Measurements from ENCODE around the gene PSMD14.
A peak's percentile ranks its signal among the peaks of the same experiment; 100 is the strongest.
"Not testable (repeated sequence)": the region's sequence is repeated elsewhere in the genome, so short reads cannot be mapped to it uniquely, and the experiment has no call there.

The PSMD14 gene

DNA sequence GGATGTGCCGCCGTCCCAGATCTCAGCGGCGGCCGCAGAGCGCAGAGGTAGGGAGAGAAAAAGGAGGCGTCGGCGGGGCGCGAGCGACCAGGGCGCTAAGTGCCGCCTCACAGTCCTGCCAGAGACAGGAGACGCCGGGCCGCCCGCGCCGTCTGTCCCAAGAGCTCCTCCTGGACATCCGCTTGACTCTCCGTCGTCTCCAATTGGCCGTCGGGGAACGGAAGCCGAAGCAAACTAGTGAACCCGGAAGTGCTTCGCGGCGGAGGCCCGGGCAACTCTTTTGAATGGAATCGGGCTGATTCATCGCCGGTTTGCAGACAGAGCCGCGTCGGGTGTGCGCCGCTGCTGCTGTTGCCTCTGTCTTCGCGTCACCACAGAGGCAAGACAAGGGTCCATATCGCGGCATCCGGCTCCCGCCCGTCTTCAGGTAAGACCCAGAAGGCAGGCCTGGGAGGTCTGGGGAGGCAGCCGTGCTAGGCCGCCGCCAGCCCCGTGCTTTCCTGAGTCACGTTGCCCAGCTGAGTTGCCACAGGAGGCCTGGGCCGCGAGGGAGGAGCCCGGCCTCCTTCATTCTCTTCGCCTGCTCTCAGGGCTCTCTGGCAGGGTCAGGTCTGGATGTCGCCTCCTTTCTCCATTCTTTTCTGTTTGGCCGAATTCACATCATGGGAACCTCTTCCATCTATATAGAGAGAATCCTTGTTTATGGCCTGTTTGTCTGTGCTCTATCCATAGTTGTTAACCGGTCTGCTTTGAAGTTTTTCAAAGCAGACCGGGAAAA, at the start of gene PSMD14:
PSMD14 (plus strand) TSS at position 248 of the 778 bp plus-strand sequence. CDS start 10,401 bp downstream, outside the sequence.
- peak; percentile 96 for DNase-seq

DNA sequence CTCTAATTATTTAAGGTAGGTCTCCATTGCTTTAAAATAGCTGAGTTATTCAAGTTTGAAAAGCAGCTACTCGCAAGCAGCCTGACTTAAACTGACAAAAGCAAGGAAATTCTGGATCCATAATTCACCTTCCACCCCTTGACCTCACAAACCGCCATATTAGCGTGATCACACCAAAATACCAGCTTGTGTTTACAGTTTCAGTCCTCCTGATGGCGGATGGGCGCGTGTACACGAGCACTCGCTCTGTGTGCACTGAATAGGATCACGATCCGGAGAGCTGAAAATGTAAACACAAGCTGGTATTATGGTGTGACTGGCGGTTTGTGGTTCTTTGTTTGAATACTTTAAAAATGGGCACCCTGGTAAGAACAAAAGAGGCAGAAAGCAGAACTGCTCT, 42.4 kb upstream of the PSMD14 start:
- DNase-seq = no peak

GRCh38 chr2:161269111-161269510, 39.1 kb upstream of the PSMD14 start:
- DNase-seq = no peak

GRCh38 chr2:161273038-161273760, 35.0 kb upstream of the PSMD14 start:
- peak; percentile 75 for DNase-seq

DNA sequence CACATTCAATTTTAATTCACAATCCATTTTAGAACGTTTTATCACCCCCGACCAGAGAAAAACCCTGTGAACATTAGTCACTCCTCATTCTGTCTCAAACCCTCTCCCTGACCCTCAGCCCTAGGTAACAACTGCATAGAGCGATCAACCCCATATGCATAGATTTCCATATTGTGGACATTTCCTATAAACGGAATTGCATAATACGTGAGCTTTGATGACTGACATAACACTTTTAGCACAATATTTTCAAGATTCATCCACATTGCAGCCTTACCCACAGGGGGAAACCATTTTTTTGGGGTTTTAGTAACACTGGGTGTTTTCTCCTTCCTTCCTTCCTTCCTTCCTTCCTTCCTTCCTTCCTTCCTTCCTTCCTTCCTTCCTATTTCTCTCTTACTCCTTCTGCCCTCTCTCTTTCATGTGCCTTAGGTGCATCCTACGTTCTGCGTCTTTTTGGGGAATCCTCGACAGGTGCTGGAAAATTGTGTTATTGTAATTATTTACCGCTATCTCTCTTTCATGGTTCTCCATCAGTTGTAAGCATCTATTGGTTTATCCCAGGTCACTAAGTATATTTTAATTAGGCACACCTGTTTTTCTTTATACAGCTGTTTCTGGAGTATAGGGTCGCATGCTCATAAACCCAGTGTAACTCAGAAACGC, 29.5 kb upstream of the PSMD14 start:
- DNase-seq = peak; percentile 16

DNA sequence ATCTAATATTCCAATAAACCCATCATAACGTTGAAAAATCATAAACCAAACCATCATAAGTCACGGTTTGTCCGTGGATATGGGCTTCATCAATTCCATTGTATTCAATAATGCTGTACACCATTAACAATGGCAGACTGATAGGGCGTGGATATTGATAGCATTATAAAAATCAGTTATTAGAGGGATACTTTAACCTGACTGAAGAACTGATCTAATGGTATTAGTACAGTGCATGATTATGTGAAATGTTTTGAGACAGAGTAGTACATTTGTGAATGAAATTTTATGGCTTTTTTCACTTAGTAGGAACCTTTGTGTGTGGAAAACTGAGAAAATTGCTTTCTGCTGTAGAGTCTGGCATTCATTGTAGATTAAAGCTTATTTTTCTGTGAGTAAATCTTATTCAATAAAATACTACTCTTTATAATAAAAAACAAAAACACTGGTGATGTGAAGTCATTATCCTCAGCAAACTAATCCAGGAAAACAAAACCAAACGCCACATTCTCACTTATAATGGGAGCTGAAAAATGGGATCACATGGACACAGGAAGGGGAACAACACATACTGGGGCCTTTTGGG, 28.9 kb upstream of the PSMD14 start:
- DNase-seq = not testable (repeated sequence)

DNA sequence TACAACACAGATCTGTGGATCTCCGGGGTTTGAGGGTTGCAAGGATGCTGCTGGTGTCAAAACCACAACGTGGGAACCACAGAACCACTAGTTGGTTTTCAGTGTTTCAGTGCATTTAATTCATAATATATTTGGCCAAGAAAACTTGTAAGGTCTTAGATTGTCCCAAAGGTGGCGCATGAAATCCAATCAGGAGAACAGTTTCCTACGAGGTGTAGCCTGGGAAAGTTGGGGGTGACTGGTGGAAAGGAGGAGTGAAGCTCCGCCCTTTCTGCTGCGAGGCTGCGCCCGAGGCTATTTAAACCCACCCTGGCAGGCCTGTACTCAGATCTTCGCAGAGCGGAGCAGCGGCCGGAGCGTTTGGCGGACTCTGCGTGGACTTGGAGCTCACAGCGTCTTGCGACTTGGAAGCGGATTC, 27.3 kb upstream of the PSMD14 start:
- peak; percentile 39 for DNase-seq

DNA sequence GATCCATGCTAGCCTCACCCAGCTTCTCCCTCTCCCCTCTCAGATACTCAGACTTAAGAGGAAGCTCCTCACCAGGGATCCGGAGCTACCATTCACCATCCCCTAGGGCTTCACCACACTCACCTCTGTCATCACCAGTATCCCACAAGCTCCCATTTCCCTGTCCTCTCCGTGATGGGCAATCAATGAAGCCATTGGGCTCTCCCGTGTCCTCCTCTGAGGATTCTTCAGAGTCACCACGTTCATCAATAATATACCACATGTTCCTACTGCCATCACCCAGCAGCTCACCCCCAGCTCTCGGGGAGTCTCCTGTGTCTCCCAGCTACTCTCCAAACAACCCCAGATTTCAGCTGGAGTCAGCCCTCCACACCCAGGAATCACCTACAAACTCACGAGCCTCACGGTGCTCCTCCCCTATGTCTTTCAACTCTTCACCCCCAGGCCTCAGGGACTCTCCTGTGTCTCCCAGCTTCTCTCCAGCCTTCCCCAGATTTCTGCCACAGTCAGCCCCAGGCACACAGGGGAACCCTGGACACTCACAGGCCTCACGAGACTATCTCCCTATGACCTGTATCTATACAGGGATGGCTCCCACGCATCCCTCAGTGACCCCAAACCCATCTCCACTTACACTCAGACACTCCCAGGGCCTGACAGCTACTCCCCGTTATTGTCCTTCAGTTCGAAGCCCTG, 26.5 kb upstream of the PSMD14 start:
- DNase-seq = not testable (repeated sequence)

GRCh38 chr2:161282311-161282644, 25.9 kb upstream of the PSMD14 start:
- not testable (repeated sequence) for DNase-seq

DNA sequence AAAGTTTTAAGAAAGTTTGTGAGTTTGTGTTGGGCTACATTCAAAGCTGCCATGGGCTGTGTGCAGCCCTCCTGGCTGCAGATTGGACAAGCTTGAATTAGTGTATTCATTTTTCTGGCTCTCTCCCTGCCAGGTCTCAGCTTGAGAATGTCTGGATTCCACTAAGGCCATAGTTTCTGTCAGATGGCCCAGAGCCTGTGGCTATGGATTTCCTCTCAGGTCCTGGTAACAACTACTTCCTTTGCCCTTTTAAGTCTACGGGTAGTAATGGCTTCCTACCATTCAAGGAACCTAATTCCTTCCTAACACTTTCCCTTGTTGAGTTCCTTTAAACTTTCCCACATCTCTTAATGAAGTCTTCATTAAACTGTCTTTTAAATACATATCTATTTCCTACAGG, 24.3 kb upstream of the PSMD14 start:
- no peak for DNase-seq

DNA sequence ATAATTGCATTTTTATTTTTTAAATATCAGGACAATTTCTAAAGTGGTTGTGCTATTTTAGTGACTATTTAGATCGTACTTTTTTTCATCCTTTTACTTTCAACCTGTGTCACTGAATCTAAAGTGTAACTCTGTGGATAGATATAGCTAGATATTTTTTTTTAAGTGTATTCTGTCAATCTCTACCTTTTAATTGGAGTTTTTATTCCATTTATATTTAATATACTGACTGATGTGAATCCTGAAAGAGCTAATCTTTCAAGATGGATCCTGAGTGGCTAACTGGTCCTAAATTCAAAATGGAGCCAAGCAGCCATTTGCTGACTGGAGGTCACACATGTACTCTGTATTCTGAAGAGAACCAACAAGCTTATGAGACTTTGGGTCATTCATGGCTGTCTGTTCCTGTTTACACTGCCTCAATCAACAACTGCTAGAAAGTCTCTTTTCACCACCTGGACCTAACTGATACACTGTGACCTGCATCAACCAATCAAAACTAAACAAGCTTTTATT, 4.6 kb upstream of the PSMD14 start:
- DNase-seq = no peak

- DNase-seq = no peak
Observed at GRCh38 chr2:161306919-161307318, 1.3 kb upstream of the PSMD14 start.

- DNase-seq = peak; percentile 14
Observed at GRCh38 chr2:161307676-161308075, 549 bp upstream of the PSMD14 start.

DNA sequence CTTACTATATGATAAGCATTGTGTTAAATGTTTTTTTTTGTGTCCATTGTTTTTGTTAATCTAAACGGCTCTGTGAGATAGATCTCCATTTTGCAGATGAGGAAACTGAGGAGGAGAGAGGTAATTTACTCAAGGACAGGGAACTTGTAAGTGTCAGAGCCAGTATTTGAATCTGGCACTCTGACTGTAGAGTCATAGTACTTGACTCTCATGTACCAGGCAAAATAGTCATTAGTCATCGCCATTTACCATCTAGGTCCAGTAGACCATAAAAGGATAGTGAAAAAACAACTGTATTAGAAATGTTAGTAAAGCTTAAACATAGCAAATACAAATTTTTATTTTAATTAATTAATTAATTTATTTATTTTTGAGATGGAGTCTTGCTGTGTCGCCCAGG, 4.8 kb downstream of the PSMD14 start:
- DNase-seq = no peak

- DNase-seq = no peak
Observed at GRCh38 chr2:161315380-161315779, 7.2 kb downstream of the PSMD14 start.

- DNase-seq = no peak
Observed at GRCh38 chr2:161316701-161317100, 8.5 kb downstream of the PSMD14 start.

- no peak for DNase-seq
Observed at GRCh38 chr2:161321944-161322648, 13.9 kb downstream of the PSMD14 start.

- DNase-seq = no peak
Observed at GRCh38 chr2:161324876-161325275, 16.7 kb downstream of the PSMD14 start.

DNA sequence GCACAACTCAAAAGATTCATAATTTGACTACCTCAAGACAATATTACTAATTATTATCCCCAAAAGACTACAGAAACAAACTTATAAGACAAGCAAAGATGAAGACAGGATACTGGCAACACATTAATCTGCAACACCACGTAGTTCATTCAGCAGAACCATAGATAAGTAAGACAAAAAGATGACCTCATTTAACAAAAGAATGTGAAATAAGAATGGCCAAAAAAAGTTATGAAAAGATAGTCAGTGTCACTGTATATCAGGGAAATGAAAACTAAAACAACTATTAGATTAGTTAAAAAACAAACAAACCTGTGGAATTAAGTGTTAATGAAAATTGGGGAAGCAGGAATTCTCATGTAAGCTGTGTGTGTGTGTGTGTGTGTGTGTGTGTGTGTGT, 19.4 kb downstream of the PSMD14 start:
- DNase-seq = peak; percentile 8

DNA sequence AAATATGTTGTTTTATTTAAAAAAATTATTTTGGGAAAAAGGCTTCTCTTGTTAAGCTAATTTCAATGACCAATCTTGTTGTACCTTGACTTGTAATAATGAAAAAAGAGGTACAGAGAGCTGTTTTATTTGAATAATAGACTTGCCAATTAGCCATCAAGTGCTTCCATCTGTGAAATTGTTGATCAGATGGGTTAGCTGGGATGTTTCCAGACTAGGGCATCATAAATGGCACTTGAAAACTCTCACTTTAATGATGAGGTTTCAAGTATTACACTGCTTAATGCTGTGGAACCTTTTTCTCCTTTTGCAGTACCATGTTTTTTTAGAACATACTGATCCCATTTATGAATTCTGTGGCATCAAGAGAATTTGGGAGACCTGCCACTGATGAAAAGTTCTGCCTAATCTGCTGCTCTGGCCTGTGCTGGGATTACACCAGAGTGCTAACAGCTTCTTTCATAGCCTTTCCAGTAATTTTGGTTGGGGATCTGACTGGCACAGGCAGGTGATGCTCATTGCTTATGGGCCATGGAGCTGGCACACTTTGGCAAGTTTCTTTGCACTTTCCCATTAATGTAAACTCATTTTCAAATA, 24.2 kb downstream of the PSMD14 start:
- no peak for DNase-seq

- DNase-seq = no peak
Observed at GRCh38 chr2:161335626-161336025, 27.4 kb downstream of the PSMD14 start.

GRCh38 chr2:161337247-161337646, 29.0 kb downstream of the PSMD14 start:
- DNase-seq = no peak

Measured in hematopoietic multipotent progenitor cell treated with erythropoietin and hydrocortisone succinate and interleukin-3 and kit ligand, for 8 days (in vitro differentiated cells).